ENCODE results near the gene VGLL3.
"Not testable (repeated sequence)": the region's sequence is repeated elsewhere in the genome, so short reads cannot be mapped to it uniquely, and the experiment has no call there.

VGLL3 gene, protein sequence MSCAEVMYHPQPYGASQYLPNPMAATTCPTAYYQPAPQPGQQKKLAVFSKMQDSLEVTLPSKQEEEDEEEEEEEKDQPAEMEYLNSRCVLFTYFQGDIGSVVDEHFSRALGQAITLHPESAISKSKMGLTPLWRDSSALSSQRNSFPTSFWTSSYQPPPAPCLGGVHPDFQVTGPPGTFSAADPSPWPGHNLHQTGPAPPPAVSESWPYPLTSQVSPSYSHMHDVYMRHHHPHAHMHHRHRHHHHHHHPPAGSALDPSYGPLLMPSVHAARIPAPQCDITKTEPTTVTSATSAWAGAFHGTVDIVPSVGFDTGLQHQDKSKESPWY

DNA sequence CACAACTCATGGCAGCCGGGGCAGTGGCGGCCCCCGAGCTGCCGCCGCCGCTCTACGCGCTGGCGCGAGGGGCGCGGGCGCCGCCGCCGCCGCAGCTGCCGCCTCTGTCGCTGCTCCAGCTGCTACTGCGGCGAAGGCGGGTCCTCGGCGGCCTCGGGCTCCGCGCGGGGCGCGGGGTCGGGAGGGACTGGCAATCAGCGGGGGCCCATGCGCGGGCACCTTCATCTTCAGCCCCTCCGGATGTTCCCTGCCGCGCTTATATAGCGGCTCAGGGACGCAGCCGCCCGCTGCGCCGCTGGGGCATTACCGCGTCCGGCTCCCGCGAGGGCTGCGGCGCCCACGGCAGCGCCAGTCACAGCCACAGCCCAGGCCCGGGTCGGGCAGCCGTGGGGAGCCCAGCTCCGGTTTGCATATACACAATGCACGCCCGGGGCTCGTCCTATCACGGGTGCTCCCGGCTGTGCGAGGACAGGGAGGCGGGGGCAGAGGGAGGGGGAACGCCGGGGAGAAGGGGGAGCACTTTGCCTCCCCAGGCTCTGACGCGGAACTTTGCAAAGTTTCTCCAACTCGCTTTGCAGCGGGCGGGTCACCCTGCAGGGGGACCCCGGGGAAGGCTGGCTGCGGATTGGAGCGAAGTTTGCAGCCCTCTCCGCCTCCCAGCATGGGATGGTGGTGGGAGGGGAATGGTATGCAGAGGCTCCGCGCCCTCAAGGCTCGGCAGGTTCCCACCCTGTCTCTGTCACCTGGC, at the start of gene VGLL3:
TSS of gene VGLL3 (minus strand) at position 416 of the 748 bp plus-strand sequence. CDS start at position 10, 406 bp downstream.
- in situ Hi-C loops (cut with HindIII; ENCODE audit: low sequenced_read_pairs), result no loop called here

DNA sequence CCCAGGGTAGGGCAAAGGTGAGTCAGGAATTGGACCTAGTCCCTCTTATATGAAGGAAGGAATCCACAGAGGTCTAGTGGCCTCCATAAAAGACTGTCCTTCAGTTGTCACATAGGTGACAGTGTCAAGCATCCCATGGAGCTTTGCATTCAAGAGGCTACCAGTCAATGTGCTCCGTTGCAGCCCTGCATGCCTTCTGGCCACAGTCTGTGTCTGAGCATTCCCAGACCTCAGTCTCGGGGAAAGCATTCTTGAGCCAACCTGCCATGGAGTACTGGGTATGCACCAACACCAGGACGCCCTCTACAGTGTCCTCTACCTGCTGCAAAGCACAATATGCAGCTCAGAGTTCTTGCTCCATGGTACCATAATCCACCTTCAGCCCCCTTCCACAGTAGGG, 46.7 kb upstream of the VGLL3 start:
- in situ Hi-C loops (cut with HindIII; ENCODE audit: low sequenced_read_pairs), result no loop called here

DNA sequence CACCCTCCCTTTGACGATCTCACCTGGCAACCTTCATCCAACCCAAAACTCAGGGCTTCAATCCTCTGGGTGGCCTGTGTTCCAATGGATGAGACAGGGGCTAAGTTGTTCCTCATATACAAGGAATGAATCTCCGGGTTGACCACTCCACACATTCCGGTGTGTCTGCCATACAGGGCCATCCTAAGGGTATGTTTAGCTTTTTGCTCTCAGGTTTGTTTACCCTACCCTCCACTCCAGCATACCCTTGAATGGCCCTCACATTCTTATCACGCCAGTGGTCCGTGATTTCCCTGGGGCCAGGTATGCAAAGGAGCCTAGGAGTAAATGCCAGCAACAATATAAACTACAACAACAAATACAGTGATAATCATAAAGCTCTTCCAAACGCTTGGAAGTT, 45.7 kb upstream of the VGLL3 start:
- in situ Hi-C loops (cut with HindIII; ENCODE audit: low sequenced_read_pairs), result no loop called here

DNA sequence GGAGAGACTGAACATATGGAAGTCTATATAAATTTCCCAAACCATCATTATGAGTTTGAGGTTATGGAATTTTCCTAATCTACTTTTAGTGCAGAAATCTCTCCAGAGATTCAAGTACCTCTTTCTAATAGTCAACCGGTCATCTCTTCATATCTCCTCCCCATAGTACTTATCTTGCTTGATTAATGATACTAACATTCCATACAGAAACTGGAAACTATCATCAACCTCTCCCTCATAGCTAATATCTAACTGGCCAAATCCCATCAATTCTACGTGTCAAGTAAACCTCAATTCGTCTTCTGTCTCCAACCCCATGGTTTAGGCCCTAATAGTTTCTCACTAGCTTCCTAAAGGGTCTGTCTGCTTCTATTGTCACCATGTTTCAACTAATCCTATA, 44.4 kb upstream of the VGLL3 start:
- in situ Hi-C loops (cut with HindIII; ENCODE audit: low sequenced_read_pairs), result no loop called here

DNA sequence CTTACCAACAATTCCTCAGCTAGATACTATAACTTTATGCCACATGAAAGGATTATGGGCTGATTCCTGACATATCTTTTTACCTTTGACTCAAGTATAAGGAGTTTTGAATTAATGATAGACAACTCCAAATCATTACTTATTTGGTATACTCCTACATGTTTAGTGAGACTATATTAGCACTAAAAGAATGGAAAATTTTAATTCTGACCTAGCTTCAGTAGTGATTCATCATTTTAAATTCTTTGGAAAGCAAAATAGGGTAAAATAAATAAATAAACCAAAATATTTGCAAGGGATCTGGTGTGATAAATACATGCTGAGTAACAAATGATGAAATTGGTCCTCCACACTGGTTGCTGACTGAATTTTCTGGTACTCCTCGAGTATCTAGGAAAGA, 42.3 kb upstream of the VGLL3 start:
- in situ Hi-C loops (cut with HindIII; ENCODE audit: low sequenced_read_pairs), result no loop called here

DNA sequence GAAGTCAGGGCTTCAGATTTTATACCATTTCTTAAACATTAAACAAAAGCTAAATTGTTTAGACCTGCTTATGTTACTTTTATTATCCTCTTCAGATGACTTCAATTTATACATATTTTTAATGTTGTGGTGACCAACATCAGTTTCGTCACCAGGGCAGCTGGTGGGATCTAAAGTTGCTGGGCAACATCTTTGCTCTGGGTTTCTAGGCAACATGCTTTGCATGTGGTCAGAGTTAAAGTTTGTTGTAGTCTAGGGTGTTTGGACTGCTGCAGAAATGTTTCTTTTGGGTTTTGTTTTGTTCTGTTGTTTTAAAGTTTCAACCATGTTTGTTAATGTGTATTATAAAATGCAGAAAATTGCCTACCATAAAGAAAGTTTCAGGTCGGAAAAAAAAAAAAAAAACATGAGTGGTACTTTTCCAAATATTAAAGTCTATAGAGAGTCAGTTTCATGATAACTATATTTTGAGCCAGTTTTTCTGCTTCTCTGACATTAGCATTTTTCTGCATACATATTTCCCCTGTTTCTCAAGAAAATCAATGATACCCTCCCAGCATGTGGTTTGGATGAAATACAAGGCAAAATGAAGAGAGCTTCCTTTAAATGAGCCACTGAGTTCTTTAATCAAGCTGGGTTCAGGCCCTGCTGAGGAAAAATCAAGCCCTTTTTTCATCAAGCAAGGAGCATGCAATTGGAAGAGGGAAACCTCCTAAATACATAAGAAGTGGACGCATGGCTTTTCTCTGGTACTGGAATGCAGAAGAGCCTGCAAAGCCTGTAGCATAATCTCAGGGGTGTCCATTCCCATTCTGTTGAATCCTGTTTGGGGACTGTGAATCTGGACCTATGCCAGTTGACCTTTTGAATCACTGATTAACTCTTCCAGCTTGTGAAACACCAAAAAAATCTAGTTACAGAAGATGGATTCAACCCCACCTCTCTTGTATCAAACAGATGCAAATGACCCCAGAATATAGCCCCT, 35.0 kb upstream of the VGLL3 start:
- in situ Hi-C loops (cut with HindIII; ENCODE audit: low sequenced_read_pairs), result no loop called here

DNA sequence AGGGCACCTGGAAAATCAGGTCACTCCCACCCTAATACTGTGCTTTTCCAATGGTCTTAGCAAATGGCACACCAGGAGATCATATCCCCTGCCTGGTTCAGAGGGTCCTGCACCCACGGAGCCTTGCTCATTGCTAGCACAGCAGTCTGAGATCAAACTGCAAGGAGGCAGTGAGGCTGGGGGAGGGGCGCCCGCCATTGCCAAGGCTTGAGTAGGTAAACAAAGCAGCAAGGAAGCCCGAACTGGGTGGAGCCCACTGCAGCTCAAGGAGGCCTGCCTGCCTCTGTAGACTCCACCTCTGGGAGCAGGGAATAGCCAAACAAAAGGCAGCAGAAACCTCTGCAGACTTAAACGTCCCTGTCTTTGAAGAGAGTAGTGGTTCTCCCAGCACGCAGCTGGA, 26.4 kb upstream of the VGLL3 start:
- in situ Hi-C loops (cut with HindIII; ENCODE audit: low sequenced_read_pairs), result not testable (repeated sequence)

DNA sequence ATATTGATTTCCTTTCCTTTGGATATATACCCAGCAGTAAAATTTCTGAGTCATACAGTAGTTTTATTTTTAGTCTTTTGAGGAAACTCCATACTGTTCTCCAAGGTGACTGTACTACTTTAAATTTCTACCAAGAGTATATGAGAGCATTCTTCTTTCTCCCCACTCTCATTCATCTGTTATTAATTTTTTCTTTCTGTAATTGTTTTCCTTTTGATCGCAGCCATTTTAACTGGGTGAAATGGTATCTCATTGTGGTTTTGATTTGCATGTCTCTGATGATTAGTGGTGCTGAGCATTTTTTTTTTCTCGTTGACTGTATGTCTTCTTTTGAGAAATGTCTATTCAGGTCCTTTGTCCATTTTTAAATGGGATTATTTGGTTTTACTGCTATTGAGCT, 18.3 kb upstream of the VGLL3 start:
- in situ Hi-C loops (cut with HindIII; ENCODE audit: low sequenced_read_pairs), result no loop called here

DNA sequence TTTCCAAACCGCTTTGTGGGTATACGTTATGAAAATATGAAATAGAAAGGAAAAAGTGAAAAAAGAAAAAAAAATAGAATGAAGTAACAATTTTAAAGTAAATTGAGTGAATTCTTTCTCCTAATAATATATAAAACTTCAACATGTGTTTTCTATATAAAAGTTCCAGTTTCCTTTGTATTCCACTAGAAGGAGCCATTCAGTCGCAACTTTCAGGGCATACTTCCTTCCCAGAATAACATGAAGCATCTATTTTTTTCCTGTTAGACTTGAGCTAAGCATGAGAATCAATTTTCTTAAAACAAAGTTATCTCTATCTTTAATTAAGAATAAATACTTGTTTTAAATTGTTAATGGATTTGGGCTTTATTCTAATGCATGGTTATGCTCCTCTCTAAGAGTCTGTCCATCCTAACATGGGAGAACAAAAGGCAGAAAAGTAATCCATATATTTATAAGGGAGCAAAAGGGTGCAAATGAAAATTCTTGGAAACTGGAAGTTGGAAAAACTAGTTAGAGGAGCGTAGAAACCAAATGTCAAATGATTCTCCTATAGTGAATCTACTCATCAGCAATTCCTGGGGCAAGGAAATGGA, 16.0 kb upstream of the VGLL3 start:
- in situ Hi-C loops (cut with HindIII; ENCODE audit: low sequenced_read_pairs), result no loop called here

DNA sequence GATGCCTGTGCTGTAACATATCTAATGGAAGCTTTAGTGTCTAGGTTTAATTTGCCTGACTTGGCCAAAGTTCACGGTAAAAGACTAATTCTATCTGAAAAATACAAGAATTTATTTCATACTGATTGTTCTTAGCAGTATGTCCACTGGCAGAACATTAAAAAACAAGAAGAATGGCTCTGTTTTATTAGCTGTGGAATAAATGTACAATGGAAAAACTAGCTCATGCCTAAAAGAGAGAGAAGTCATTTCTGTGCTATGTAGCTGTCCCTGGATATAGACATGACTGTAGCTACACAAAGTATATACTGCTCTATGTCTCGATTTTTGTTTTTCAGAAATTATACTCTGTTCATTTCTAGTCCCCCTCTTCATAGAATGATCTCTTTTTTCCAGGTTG, 13.9 kb upstream of the VGLL3 start:
- in situ Hi-C loops (cut with HindIII; ENCODE audit: low sequenced_read_pairs), result no loop called here

DNA sequence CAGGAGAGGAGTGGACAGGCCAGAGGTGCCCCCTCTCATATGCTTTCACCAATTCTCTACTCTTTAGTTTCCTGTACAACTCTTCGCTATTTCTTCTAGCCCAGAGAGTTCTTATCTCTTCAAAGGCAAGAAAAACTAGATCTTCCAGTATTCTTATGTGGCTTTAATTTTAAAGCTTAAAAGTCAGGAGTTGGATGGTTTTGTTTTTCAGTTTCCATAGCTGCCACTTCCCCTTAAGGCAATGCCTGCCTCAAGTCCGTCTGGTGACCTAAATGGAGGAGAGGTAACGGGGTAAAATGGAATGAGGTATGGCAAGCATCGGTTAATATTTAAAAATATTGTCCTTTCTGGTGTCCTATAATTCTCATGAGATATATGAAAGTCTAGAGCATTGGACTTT, 11.4 kb upstream of the VGLL3 start:
- in situ Hi-C loops (cut with HindIII; ENCODE audit: low sequenced_read_pairs), result no loop called here

DNA sequence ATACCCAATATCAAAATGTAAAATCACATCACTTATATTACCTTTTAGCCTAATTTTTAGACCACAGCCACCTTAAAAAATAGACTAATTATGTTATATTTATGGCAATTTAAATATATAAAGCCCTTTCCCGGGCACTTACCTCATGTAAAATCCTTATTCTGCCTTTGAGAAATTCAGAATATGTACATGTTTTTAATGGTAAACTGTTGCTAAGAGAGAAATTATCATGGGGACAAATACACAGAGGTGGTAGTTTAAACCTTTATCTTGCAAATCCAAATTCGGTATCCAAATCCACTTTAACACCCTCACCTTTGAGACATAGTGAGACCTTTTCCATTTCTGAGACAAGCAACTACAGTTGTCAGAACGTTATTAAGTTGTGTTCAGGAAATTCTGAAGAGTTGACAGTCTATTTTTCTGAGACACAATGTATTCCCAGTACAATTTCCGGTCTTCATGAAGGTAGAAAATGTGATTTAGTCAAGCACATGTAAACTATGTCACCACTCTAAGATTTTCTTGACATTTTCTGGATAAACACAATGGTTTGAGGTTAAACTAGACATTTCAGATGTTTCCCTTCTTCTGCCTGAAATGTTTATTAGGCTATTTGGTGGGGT, 10.6 kb upstream of the VGLL3 start:
- in situ Hi-C loops (cut with HindIII; ENCODE audit: low sequenced_read_pairs), result no loop called here

DNA sequence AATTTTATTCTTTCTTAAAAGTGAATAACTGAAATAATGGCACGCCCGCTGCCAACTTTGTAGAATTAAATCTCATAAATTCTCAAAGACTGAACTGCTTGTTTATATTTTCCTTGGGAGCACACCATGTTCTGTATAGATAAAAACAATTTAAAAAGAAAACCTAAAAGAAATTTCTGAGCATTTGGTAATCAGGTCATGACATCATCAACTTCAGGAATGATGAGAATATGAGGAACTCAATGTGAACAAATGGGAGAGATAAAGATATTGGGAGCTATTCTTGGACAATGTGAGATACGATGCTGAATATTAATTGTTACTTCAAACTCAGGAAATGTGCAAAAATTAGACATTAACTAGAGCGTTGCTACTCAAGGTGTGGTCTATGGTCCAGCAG, 10.0 kb upstream of the VGLL3 start:
- in situ Hi-C loops (cut with HindIII; ENCODE audit: low sequenced_read_pairs), result no loop called here

DNA sequence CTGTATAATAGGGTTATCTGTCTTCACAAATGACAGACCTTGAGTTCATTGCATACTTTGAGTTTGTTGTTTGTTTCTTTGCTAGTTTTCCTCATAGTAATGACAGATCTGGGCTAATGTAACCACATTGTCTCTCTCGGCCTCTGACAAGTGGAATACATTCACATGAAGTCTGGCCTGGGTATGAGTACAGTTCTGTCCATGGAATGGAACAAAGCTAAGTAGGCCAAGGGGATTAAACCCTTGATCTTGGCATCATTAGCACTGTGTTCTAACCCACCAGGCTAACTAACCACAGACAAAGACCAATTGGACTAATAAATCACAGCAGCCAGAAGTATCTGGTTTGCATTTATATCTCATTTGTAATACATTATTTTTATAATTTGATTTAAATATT, 7.6 kb upstream of the VGLL3 start:
- in situ Hi-C loops (cut with HindIII; ENCODE audit: low sequenced_read_pairs), result loop anchor here (5.0 kb wide), 1 partner anchor 79 kb away; no protein-coding TSS in a partner anchor

DNA sequence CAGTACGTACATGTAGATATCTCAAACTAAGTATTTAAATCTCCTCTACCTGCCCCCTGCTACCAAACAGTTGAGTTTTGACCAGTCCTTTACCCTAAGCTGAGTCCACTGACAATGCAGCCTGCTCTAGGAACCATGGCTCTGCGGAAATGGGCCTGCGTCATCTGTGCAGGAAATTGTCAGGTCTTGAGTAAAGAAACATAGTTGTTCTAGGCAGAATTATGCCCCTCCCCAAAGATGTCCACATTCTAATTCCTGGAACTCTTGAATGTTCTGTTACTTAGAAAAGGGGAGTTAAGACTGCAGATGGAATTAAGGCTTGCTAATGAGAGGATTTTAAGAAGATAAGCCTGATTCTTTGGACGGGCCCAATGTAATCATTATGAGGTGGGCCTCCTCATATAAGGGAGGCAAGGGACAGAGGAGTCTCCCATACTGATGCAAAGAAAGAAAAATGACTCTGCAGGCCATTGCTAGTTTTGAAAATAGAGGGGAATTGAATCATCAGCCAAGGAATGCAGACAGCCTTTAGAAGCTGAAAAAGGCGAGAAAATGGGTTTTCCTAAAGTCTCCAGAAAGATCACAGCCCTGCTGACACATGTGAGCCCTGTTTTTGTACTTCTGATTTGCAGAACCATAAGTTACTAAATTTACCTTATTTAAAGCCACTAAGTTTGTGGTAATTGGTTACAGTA, 5.5 kb upstream of the VGLL3 start:
- in situ Hi-C loops (cut with HindIII; ENCODE audit: low sequenced_read_pairs), result loop anchor here (5.0 kb wide), 1 partner anchor 81 kb away; no protein-coding TSS in a partner anchor

DNA sequence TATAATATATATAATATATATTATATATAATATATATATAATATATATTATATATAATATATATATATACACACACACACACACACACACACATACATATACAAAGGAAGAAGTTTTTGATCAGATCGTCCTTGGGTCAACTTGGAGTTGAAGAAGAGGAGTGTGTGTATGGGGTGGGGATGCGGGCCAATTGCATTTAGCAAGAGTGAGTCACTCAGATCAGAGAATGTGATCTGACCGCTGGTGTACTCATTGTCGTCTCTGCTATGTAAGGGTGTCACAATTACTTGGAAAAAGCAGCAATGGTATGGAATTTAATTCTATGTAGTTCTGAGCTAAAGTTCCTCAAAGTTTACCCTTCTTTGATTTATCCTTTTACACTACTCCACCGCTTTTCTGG, 4.6 kb upstream of the VGLL3 start:
- in situ Hi-C loops (cut with HindIII; ENCODE audit: low sequenced_read_pairs), result loop anchor here (5.0 kb wide), 1 partner anchor 82 kb away; no protein-coding TSS in a partner anchor

DNA sequence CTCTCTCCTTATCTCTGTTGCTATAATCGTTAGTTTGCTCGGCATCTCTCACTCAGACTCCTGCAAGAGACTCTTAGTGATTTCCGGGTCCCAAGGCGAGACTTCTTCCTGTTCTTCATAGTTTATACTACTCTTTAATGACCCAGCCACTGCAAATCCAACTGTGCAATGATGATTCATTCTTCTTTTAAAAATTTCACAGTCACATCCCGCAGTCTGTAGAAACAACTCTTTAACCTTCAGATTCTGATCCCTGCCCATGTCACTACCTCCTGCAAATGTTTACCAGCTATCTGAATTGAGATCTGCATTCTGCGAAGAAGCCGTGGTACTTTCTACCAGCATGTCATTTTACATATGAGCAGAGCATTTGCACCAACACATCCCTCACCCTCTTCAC, 2.8 kb upstream of the VGLL3 start:
- in situ Hi-C loops (cut with HindIII; ENCODE audit: low sequenced_read_pairs), result no loop called here

DNA sequence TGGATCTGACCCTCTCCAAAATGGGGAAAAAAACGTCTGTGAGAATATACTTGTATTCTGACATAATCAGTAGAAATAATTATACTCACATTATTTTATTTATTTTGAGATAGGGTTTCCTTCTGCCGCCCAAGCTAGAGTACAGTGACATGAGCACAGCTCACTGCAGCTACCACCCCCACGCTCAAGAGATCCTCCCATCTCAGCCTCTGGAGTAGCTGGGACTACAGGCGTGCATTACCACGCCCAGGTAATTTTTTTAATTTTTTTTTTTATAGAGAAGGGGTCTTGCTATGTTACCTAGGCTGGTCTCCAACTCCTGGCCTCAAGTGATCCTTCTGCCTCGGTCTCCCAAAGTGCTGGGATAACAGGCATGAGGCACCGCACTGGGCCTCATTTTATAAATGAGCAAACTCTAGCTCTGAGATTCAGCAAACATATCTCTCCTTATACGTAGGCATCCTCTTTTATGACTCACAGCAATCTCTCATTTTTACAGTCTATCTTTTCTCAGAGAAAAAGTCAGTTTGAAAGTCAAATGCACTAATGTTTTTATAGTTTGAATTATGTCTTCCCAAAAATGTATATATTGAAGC, 989 bp upstream of the VGLL3 start:
- in situ Hi-C loops (cut with HindIII; ENCODE audit: low sequenced_read_pairs), result no loop called here

DNA sequence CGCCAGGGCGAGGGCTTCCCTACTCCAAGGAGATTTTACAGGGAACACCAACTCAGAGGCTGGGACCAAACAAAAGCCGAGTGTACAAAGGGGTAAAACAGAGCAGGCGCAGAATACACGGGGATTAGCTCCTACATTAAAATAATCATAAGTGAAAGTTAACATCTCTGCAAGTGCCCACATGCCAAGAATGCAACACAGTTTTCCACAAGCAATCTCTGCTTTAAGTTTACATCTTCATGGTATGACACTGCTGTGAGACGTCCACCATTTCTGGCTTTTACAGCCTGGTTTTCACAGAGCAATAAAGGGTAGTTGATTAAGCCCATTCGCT, 500 bp upstream of the VGLL3 start:
- in situ Hi-C loops (cut with HindIII; ENCODE audit: low sequenced_read_pairs), result no loop called here
